ENCODE results near the gene PFKL.

GRCh38 chr21:44259082-44259705, 40.7 kb upstream of the PFKL start:
- TF ChIP-seq EZH2 (IDR thresholded peaks at IDR 0.05) = no peak
- no peak for TF ChIP-seq POLR2AphosphoS5 (IDR thresholded peaks at IDR 0.05; ENCODE audit: borderline replicate concordance, low read depth, low read length)
- no peak for TF ChIP-seq FOXP2 (optimal IDR thresholded peaks at IDR 0.05; ENCODE audit: control extremely low read depth, extremely low read length, insufficient read depth)
